ENCODE data around the gene NME4. TPM values are rescaled to one million over a fixed set of nuclear protein-coding genes. Genes with fewer than 3 reads are reported as not detected.

The NME4 gene
- total RNA-seq, 3 donors from 2014 or later (not counting 1 experiment from before 2014, with no cell fraction given), result 10.7 to 27.4 (median 25.4) TPM

DNA sequence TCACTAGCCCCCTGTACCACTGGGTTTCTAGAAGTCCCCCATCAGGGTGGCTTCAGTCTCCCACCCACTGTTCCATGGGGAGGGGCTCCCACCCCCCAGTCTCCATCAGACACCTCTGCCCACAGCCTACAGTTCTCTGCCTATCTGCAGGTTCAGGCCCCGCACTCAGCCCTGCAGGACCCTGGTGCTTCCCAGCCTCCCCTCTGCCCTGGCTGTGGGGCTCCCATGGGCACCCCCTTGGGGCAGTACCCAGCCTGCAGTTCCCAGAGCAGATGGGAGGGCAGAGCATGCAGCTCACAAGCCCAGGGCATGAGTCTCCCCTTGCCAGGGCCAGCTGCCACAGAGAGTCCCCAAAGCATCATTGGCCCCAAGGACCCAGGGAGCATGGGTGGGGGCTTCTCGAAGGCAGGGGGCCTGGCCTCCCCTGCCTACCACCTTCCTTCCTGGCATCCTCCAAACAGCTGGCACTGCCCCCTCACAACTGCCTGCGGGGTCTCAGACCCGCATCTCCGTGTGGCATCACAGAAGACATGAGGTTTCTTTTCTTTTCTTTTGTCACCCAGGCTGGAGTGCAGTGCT, 23.9 kb upstream of the NME4 start:
- 90% methylated on average over 5 of the region's 5 CpGs for WGBS (ENCODE audit: insufficient coverage)
- Mint-ChIP-seq H3K27ac (no peak overlapping the region), H3K36me3 (no peaks in the 10 kb centered on the region), H3K9me3 (no peaks in the 10 kb centered on the region), H3K4me1 (peaks cover 0 to 17% of the 10 kb centered on the region in 2 donors), H3K27me3 (ENCODE audit: low read depth in 2 of 2) (no peaks in the 10 kb centered on the region), H3K4me3 (no peak overlapping the region)
- Histone ChIP-seq H3K36me3 (ENCODE audit: control insufficient read depth, insufficient read depth, low read length) (peaks cover 39% of the 10 kb centered on the region), H3K27me3 (ENCODE audit: control insufficient read depth, insufficient read depth, low read length) (no peaks in the 10 kb centered on the region), H3K9me3 (ENCODE audit: control insufficient read depth, insufficient read depth, low read length) (no peaks in the 10 kb centered on the region), H3K4me1 (ENCODE audit: control insufficient read depth, insufficient read depth, low read length) (peaks cover 19% of the 10 kb centered on the region), H3K27ac (ENCODE audit: low read length) (no peak overlapping the region), H3K4me3 (ENCODE audit: low read length) (no peak overlapping the region)
- TF ChIP-seq, protein P1, sequence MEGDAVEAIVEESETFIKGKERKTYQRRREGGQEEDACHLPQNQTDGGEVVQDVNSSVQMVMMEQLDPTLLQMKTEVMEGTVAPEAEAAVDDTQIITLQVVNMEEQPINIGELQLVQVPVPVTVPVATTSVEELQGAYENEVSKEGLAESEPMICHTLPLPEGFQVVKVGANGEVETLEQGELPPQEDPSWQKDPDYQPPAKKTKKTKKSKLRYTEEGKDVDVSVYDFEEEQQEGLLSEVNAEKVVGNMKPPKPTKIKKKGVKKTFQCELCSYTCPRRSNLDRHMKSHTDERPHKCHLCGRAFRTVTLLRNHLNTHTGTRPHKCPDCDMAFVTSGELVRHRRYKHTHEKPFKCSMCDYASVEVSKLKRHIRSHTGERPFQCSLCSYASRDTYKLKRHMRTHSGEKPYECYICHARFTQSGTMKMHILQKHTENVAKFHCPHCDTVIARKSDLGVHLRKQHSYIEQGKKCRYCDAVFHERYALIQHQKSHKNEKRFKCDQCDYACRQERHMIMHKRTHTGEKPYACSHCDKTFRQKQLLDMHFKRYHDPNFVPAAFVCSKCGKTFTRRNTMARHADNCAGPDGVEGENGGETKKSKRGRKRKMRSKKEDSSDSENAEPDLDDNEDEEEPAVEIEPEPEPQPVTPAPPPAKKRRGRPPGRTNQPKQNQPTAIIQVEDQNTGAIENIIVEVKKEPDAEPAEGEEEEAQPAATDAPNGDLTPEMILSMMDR (IDR thresholded peaks at IDR 0.05), result no peak
- no peak for DNase-seq
- intact Hi-C loops (cut with micrococcal nuclease), result no loop called here
- ATAC-seq, result no peak

DNA sequence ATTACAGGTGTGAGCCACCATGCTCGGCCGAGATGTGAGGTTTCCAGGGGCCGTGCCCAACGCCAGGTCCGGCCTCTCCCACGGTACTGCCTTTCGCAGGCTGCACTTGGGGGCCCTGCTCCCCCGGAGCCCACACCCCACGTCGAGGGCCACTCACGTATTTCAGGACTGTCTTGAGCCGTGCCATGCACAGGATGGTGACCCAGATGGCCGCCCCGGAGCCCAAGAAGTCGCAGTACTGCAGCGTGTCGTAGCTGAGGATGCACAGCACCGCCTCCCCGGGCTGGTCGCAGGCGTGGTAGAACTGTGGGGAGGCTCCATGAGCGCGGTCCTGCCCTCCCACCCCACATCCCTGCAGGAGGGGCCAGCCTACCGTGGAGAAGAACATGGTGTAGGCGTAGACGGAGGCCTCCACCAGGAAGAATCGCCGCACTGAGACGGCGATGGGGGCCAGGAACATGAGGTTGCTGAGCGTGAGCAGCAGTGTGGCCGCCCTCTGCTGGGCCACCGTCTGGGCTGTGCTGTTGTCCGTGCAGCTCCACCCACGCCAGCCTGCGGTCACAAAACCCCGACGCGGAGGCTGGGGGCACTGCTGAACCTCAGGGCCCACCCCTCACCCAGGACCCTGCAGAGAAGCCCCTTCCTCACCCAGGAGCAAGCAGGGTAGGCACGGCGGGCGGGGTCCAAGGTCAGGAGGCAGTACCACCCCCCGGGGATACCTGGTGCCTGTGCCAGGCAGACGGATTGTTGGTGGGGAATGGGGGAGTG, 23.0 kb upstream of the NME4 start:
- no peak overlapping the region for H3K4me3 Mint-ChIP-seq
- Histone ChIP-seq H3K27ac (ENCODE audit: low read length) (no peak overlapping the region), H3K27me3 (ENCODE audit: control insufficient read depth, insufficient read depth, low read length) (no peaks in the 10 kb centered on the region), H3K4me3 (ENCODE audit: low read length) (no peak overlapping the region), H3K4me1 (ENCODE audit: control insufficient read depth, insufficient read depth, low read length) (peaks cover 24% of the 10 kb centered on the region), H3K9me3 (ENCODE audit: control insufficient read depth, insufficient read depth, low read length) (no peaks in the 10 kb centered on the region), H3K36me3 (ENCODE audit: control insufficient read depth, insufficient read depth, low read length) (peaks cover 32% of the 10 kb centered on the region)
- ATAC-seq, result no peak
- H3K27me3 Mint-ChIP-seq (ENCODE audit: low read depth in 2 of 2), result no peaks in the 10 kb centered on the region
- H3K27ac Mint-ChIP-seq, result no peak overlapping the region
- H3K4me1 Mint-ChIP-seq, result peaks cover 0 to 21% of the 10 kb centered on the region in 2 donors
- no peaks in the 10 kb centered on the region for H3K9me3 Mint-ChIP-seq
- TF ChIP-seq, protein P1 (IDR thresholded peaks at IDR 0.05), result no peak
- 94% methylated on average over 42 of the region's 44 CpGs for WGBS (ENCODE audit: insufficient coverage)
- no peaks in the 10 kb centered on the region for H3K36me3 Mint-ChIP-seq
- no peak for DNase-seq
- intact Hi-C loops (cut with micrococcal nuclease), result no loop called here

DNA sequence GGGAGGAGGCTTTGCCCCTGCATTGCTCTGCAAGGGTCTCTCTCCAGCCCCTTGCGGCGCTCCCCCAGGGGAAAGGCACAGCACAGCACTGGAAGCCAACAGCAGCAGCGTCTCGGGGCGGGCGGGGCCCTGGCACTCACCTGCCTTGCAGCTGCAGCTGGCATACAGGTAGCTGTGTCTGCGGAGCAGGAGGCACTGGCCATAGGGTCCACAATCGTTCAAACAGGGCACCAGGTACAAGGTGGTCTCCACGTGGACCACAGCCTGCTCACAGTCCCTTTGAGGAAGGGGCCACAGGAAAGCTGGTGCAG, 22.4 kb upstream of the NME4 start:
- no peaks in the 10 kb centered on the region for H3K36me3 Mint-ChIP-seq
- WGBS (ENCODE audit: insufficient coverage), result 93% methylated on average over 9 of the region's 9 CpGs
- intact Hi-C loops (cut with micrococcal nuclease), result no loop called here
- no peaks in the 10 kb centered on the region for H3K9me3 Mint-ChIP-seq
- no peak for ATAC-seq
- Histone ChIP-seq H3K36me3 (ENCODE audit: control insufficient read depth, insufficient read depth, low read length) (peaks cover 32% of the 10 kb centered on the region), H3K9me3 (ENCODE audit: control insufficient read depth, insufficient read depth, low read length) (no peaks in the 10 kb centered on the region), H3K4me3 (ENCODE audit: low read length) (no peak overlapping the region), H3K27me3 (ENCODE audit: control insufficient read depth, insufficient read depth, low read length) (no peaks in the 10 kb centered on the region), H3K27ac (ENCODE audit: low read length) (no peak overlapping the region), H3K4me1 (ENCODE audit: control insufficient read depth, insufficient read depth, low read length) (peaks cover 25% of the 10 kb centered on the region)
- H3K27me3 Mint-ChIP-seq (ENCODE audit: low read depth in 2 of 2), result no peaks in the 10 kb centered on the region
- no peak overlapping the region for H3K4me3 Mint-ChIP-seq
- TF ChIP-seq, protein P1 (IDR thresholded peaks at IDR 0.05), result no peak
- peaks cover 0 to 18% of the 10 kb centered on the region in 2 donors for H3K4me1 Mint-ChIP-seq
- DNase-seq, result no peak
- no peak overlapping the region for H3K27ac Mint-ChIP-seq

All from natural killer cell (primary cell).